Measurements from ENCODE around the gene FAM171A2. TPM values are rescaled to one million over a fixed set of nuclear protein-coding genes. Genes with fewer than 3 reads are reported as not detected.
"Not testable (repeated sequence)": the region's sequence is repeated elsewhere in the genome, so short reads cannot be mapped to it uniquely, and the experiment has no call there.

The FAM171A2 gene
- under 1 TPM; 0.19 to 0.36 TPM for total RNA-seq

- POLR2A ChIA-PET = interaction anchor here (0.7 to 1.3 kb wide), 2 partner anchors 9 to 53 kb away, joined by 5 read pairs; no protein-coding TSS in a partner anchor
Observed at GRCh38 chr17:44363613-44364159, at the start of gene FAM171A2. Gene FAM171A2 (minus strand): TSS chr17:44363853. CDS start chr17:44363714, 139 bp downstream.

GRCh38 chr17:44409309-44410028 lies 45.8 kb upstream of the FAM171A2 start:
- ChIA-PET CTCF (interaction anchor here (1.1 kb wide), 1 partner anchor 58 kb away, joined by 3 read pairs; no protein-coding TSS in a partner anchor), POLR2A (interaction anchor here (0.6 kb wide), 1 partner anchor 155 kb away, joined by 3 read pairs; no protein-coding TSS in a partner anchor)

More at GRCh38 chr17:44363613-44364159, at the start of gene FAM171A2:
- CTCF ChIA-PET = interaction anchor here (0.6 to 3.2 kb wide), 14 partner anchors 8 to 169 kb away, joined by 3 to 15 read pairs (median 5); partner anchors contain the start of gene GRN

GRCh38 chr17:44408786-44409185 lies 45.1 kb upstream of the FAM171A2 start:
- POLR2A ChIA-PET = no interaction called here

GRCh38 chr17:44402564-44403172 lies 39.0 kb upstream of the FAM171A2 start:
- CTCF ChIA-PET = interaction anchor here (0.7 to 1.4 kb wide), 2 partner anchors 11 to 121 kb away, joined by 3 read pairs; no protein-coding TSS in a partner anchor

More at GRCh38 chr17:44408786-44409185, 45.1 kb upstream of the FAM171A2 start:
- CTCF ChIA-PET = no interaction called here

GRCh38 chr17:44400226-44400847 lies 36.7 kb upstream of the FAM171A2 start:
- CTCF ChIA-PET = no interaction called here
- POLR2A ChIA-PET = no interaction called here

More at GRCh38 chr17:44402564-44403172, 39.0 kb upstream of the FAM171A2 start:
- POLR2A ChIA-PET = no interaction called here

GRCh38 chr17:44398692-44399691 lies 35.3 kb upstream of the FAM171A2 start:
- CTCF ChIA-PET = interaction anchor here (0.8 kb wide), 1 partner anchor 135 kb away, joined by 3 read pairs; no protein-coding TSS in a partner anchor
- POLR2A ChIA-PET = no interaction called here

- POLR2A ChIA-PET = no interaction called here
- CTCF ChIA-PET = interaction anchor here (0.8 kb wide), 1 partner anchor 136 kb away, joined by 3 read pairs; no protein-coding TSS in a partner anchor
Observed at GRCh38 chr17:44397479-44398440, 34.1 kb upstream of the FAM171A2 start.

GRCh38 chr17:44396946-44397345 lies 33.3 kb upstream of the FAM171A2 start:
- ChIA-PET CTCF (interaction anchor here (1.1 kb wide), 1 partner anchor 34 kb away, joined by 4 read pairs; the partner anchor contains the start of gene FAM171A2), POLR2A (no interaction called here)

- ChIA-PET POLR2A (no interaction called here), CTCF (no interaction called here)
Observed at GRCh38 chr17:44394833-44395232, 31.2 kb upstream of the FAM171A2 start.

GRCh38 chr17:44394112-44394511 lies 30.5 kb upstream of the FAM171A2 start:
- CTCF ChIA-PET = interaction anchor here (0.7 kb wide), 2 partner anchors 35 to 74 kb away, joined by 3 read pairs; no protein-coding TSS in a partner anchor
- POLR2A ChIA-PET = not testable (repeated sequence)

GRCh38 chr17:44390250-44390870 lies 26.7 kb upstream of the FAM171A2 start:
- ChIA-PET POLR2A (interaction anchor here (0.6 kb wide), 1 partner anchor 71 kb away, joined by 3 read pairs; no protein-coding TSS in a partner anchor), CTCF (no interaction called here)

GRCh38 chr17:44389723-44390202 lies 26.1 kb upstream of the FAM171A2 start:
- CTCF ChIA-PET = no interaction called here

GRCh38 chr17:44389281-44389680 lies 25.6 kb upstream of the FAM171A2 start, which contains the start of gene ITGA2B:
Gene ITGA2B (minus strand): TSS chr17:44389649. CDS start chr17:44389473, 176 bp downstream.
- CTCF ChIA-PET = no interaction called here
- POLR2A ChIA-PET = no interaction called here

More at GRCh38 chr17:44389723-44390202, 26.1 kb upstream of the FAM171A2 start:
- POLR2A ChIA-PET = interaction anchor here (0.6 kb wide), 1 partner anchor 71 kb away, joined by 3 read pairs; no protein-coding TSS in a partner anchor

GRCh38 chr17:44387804-44388203 lies 24.2 kb upstream of the FAM171A2 start:
- CTCF ChIA-PET = interaction anchor here (0.7 kb wide), 1 partner anchor 23 kb away, joined by 3 read pairs; no protein-coding TSS in a partner anchor
- POLR2A ChIA-PET = no interaction called here

- ChIA-PET POLR2A (no interaction called here), CTCF (interaction anchor here (1.2 kb wide), 1 partner anchor 23 kb away, joined by 3 read pairs; the partner anchor contains the start of gene FAM171A2)
Observed at GRCh38 chr17:44386182-44386525, 22.5 kb upstream of the FAM171A2 start.

All from activated CD8-positive, alpha-beta memory T cell treated with anti-CD3 and anti-CD28 coated beads for 36 hours (primary cell).